HCEC 1CT (cell line): ENCODE data around the gene KRTAP12-4.
"Not testable (repeated sequence)": the region's sequence is repeated elsewhere in the genome, so short reads cannot be mapped to it uniquely, and the experiment has no call there.

ENCODE experiments used
- DNase-seq: peaks from one replicate; pipeline ENCODE4 v3.0.0-alpha.2; 2017

Gene KRTAP12-4, protein sequence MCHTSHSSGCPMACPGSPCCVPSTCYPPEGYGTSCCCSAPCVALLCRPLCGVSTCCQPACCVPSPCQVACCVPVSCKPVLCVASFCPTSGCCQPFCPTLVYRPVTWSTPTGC

DNA sequence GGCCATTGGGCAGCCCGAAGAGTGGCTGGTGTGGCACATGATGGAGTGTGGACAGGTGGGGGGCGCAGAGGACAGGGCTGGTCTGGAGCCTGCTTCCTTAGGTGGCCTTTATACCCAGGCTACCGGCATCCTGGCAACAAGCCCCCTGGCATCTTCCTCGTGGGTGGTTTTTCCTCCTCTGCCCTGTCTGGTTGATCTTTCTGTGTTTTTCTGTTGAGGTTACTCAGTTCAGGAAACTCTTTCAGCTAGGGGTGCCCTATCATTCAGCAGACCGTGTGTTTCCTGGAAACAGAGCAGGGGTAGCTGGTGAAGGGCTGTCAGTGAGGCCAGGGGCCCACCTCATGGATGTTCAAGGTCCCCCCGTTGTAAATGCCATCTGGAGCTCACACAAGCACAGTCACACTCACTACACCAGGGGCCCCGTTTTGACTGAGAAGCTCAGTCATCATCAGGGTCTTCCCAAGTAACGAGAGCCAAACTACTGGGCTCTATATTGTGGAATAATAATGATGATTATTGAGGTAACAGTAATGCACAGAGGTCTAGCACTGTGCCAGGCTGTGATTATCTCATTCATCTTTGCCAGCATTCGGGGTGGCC lies at the start of gene KRTAP12-4:
Gene KRTAP12-4 (minus strand): TSS at position 84 of the 600 bp plus-strand sequence. CDS start 45 bp downstream, at position 39.
- DNase-seq: no peak

GRCh38 chr21:44703731-44704635 lies 49.5 kb upstream of the KRTAP12-4 start:
- DNase-seq: no peak

DNA sequence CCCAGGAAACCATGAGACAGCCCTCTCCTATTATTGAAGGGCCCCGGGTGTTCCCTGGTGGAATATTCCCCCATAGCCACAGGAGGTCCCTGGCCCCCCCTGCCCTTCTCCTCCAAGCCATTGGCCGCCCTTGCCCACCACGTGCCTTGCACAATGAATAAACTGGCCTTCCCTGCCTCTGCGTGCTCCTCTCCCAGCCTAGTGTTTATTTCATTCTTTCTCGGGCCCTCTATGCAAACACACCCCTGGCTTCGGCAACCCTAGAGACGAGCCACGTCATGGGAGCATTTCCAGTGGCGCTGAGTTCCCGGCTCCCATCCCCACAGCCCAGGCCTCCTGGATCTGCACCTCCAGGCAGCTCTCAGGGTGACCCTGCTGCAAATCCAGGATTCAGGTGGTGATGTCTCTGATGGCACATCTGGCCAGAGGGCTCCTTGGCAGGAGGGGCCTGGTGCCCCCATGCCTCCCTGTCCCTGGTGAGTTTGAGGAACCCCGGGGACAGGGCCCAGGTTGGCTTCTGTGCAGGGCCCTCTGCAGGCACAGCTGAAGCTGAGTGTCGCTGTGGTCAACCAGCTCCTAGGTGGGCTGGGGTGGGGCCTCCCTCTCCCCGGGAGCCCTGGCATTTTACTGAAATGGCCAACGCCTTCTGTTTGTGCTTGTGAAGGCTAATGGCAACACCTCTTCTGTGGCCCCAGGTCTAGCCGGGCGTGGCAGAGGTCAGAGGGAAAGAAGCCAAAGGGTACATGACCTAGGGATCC lies 48.7 kb upstream of the KRTAP12-4 start:
- DNase-seq: no peak

DNA sequence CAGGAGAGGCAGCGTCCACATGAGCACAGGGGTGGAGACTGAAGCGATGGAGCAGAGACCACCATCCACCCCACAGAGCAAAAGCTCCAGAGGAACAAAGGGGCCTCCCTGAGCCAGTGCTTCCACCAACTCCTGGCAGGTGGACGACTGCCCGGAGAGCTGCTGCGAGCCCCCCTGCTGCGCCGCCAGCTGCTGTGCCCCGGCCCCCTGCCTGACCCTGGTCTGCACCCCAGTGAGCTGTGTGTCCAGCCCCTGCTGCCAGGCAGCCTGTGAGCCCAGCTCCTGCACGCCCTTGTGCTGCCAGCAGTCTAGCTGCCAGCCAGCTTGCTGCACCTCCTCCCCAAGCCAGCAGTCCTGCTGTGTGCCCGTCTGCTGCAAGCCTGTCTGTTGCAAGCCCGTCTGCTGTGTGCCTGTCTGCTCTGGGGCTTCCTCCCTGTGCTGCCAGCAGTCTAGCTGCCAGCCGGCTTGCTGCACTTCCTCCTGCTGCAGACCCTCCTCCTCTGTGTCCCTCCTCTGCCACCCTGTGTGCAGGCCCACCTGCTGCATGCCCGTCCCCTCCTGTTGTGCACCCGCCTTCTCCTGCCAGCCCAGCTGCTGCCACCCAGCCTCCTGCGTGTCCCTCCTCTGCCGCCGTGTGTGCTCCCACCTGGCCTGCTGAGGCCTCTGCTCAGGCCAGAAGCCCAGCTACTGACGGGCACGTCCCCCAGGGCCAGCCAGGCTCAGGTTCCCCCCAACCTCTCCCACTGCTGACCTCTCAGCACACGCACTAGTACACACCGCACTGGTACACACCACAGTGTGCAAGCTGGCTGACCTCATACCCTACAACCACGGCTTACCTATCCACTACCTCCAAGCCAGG lies 47.9 kb upstream of the KRTAP12-4 start:
- DNase-seq: no peak

GRCh38 chr21:44701541-44701940 lies 47.1 kb upstream of the KRTAP12-4 start:
- DNase-seq: no peak

GRCh38 chr21:44701023-44701400 lies 46.6 kb upstream of the KRTAP12-4 start:
- DNase-seq: no peak

DNA sequence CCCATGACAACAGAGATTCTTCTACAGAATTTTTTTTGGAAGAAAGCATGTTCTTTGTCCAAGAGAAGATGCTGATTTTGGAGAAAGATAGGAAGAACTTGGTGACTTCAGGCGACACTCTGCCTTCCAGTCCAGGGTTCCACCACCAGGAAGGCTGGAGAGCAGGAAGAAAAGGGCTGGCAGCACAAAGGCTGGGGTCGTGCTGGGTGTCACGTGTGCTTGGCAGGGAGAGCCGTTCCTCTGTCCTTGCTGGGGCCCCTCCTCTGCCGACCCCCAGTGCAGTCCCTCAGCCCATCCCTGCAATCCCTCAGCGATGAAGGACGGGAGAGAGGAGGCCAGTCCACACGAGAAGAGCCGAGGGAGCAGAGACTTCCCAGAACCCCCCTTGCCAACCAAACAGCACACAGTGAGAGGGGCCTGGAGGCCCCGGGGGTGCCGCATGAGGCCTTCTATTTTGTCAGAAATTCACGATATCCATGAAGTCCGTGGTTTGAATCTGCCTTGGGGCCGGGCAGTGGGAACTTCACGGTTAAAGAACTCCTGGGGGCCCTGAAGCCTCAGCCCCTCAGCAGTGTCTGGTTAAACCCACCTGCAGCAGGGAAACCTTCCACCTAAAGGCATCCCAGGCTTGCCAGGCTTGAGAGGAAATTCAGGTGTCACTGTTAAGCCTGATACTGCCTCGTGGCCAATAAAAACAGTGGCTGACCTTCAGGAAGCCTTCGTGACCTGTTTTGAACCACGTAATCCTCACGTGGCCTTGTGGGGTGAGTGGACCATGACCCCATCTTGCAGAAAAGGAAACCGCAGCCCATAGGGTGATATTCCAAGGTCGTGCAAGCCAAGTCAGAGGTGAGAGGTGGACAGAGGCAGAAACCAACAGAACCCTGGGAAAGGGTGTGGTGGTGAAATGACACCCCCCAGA lies 45.9 kb upstream of the KRTAP12-4 start:
- peak; percentile 5 for DNase-seq

- no peak for DNase-seq
Measured at GRCh38 chr21:44699502-44700001, 45.1 kb upstream of the KRTAP12-4 start.

- no peak for DNase-seq
Measured at GRCh38 chr21:44697811-44698734, 43.6 kb upstream of the KRTAP12-4 start.

DNA sequence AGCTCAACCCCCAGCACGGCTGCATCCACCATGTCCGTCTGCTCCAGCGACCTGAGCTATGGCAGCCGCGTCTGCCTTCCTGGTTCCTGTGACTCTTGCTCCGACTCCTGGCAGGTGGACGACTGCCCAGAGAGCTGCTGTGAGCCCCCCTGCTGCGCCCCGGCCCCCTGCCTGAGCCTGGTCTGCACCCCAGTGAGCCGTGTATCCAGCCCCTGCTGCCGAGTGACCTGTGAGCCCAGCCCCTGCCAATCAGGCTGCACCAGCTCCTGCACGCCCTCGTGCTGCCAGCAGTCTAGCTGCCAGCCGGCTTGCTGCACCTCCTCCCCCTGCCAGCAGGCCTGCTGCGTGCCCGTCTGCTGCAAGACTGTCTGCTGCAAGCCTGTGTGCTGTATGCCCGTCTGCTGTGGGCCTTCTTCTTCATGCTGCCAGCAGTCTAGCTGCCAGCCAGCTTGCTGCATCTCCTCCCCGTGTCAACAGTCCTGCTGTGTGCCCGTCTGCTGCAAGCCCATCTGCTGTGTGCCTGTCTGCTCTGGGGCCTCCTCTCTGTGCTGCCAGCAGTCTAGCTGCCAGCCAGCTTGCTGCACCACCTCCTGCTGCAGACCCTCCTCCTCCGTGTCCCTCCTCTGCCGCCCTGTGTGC lies 42.8 kb upstream of the KRTAP12-4 start, which contains the start of gene KRTAP10-12:
Gene KRTAP10-12 (plus strand): TSS at position 1 of the 639 bp plus-strand sequence. CDS start 30 bp downstream, at position 31.
- not testable (repeated sequence) for DNase-seq

DNA sequence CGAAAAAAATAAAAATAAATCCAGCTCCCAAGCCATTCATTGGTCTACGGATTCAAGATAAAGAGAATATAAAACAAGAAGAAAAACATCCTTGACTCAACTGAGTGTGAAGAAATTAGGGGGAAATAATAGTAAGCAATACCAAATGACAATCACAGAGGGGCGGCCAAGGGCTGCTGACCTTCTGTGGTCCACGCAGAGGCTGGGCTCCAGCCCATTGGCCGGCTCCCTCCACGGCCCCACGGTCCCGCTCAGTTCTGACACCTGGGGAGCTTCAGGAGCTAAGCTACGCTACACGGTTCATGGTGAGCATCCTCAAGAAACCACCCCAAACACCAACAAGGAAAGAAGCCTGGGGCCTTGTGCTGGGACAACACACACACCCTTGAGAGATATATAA lies 42.1 kb upstream of the KRTAP12-4 start:
- DNase-seq: no peak

GRCh38 chr21:44695641-44696040 lies 41.2 kb upstream of the KRTAP12-4 start:
- no peak for DNase-seq

DNA sequence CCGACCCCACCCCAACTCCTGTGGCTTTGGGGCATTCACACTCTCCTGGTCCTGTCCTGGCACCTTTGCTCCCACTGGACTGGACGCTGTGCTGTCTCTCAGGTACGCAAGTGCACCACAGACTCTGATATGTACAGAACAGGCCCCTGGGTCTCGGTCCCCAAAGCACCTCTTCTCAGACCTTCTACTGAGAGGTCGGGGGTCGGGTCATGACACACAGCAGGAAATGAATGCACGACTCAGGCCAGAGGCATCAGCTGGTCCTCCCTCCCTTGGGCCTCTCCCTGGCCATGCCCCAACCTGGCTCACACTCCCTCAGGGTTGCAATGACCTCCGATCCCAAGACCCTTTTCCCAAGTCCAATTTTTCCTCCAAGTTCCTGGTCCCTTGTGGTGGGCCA lies 40.7 kb upstream of the KRTAP12-4 start:
- DNase-seq: no peak

GRCh38 chr21:44694776-44695175 lies 40.3 kb upstream of the KRTAP12-4 start:
- DNase-seq: no peak

DNA sequence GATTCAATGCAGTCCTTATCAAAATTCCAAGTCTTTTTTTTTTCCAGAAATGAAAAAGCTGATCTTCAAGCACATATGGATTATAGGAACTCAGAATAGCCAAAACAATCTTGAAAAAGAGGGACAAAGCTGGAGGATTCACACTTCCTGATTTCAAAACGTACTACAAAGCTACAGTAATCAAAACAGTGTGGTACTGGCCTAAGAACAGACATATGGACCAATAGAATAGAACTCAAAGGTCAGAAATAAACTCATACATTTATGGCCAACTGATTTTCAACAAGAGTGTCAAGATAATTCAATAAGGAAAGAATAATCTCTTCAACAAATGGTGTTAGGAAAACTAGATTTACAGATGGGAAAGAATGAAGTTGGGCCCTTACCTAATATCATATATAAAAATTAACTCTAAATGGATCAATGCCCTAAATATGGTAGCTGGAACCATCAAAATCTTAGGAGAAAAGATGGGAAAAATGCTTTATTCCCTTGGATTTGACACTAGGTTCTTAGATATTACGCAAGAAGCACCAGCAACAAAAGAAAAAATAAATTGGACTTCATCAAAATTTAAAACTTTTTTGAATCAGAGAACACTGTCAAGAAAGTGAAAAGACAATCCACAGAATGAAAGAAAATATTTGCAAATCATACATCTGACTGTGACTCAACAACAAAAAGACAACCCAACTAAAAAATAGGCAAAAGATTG lies 38.5 kb upstream of the KRTAP12-4 start:
- DNase-seq: no peak

DNA sequence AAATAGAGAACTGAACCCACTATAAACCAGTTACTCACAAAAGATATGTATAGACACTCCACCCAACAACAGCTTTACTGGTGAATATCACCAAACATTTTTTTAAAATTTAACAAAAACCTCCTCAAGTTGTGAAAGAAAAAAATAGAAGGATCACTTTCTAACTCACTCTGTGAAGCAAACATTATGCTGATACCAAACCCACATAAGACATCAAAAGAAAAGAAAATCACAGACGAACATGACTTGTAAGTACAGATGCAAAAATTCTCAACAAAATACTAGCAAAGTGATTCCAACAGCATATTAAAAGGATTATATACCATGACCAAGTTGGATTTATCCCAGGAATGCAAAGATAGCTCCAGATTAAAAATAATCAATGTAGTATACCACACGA lies 37.2 kb upstream of the KRTAP12-4 start:
- DNase-seq: no peak

- DNase-seq: not testable (repeated sequence)
Measured at GRCh38 chr21:44689740-44690139, 35.3 kb upstream of the KRTAP12-4 start.

DNA sequence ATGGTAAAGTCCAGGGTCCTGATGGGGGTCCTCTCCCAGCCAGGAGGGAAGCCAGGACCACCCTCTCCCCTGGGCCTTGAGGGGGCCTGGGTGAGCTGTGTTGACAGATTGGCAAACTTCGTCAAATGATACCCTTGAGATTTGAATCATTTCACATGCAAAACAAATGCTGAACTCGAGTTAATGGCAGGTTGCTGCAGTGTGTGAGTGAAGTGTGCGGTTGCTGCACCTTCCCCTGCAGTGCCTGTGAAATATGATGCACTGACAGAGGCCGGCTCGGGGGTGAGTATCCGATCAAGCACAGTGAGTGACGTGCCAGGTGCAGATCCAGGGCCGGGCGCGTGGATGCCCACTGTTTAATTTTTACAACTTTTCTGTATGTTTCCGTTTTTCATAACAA lies 33.2 kb upstream of the KRTAP12-4 start:
- no peak for DNase-seq
